Measurements from ENCODE around the gene ST8SIA1.

- no peak for TF ChIP-seq CTCF (IDR thresholded peaks at IDR 0.05)
- no peak for TF ChIP-seq EZH2phosphoT487 (IDR thresholded peaks at IDR 0.05)
Observed at GRCh38 chr12:22228022-22228875, 106.3 kb downstream of the ST8SIA1 start.

All from neural progenitor cell (in vitro differentiated cells).